Anterior cingulate cortex (tissue), 58 donors: ENCODE measurements around the gene SUSD1.

Experiments
- DNase-seq, 58 donors: peaks; one replicate each; lab custom pipeline; 2025; lab: John Stamatoyannopoulos, UW

The SUSD1 gene

GRCh38 chr9:112044881-112045280, 130.2 kb downstream of the SUSD1 start:
- DNase-seq, result no peak

- DNase-seq, result no peak
Observed at GRCh38 chr9:112044186-112044585, 130.9 kb downstream of the SUSD1 start.

GRCh38 chr9:112043423-112043822, 131.7 kb downstream of the SUSD1 start:
- DNase-seq, result no peak

- DNase-seq, result no peak
Observed at GRCh38 chr9:112042769-112043168, 132.3 kb downstream of the SUSD1 start.

GRCh38 chr9:112042244-112042638, 132.9 kb downstream of the SUSD1 start:
- DNase-seq, result no peak

GRCh38 chr9:112041536-112042243, 133.4 kb downstream of the SUSD1 start:
- no peak for DNase-seq

- DNase-seq, result no peak
Observed at GRCh38 chr9:112041199-112041535, 133.9 kb downstream of the SUSD1 start.

GRCh38 chr9:112038017-112038408, 137.1 kb downstream of the SUSD1 start:
- no peak for DNase-seq

- DNase-seq, result no peak
Observed at GRCh38 chr9:112037281-112038016, 137.6 kb downstream of the SUSD1 start.

- DNase-seq, result no peak
Observed at GRCh38 chr9:112035166-112035826, 139.8 kb downstream of the SUSD1 start.

GRCh38 chr9:112034216-112034611, 140.9 kb downstream of the SUSD1 start:
- no peak for DNase-seq

GRCh38 chr9:112033237-112034215, 141.6 kb downstream of the SUSD1 start:
- no peak for DNase-seq

GRCh38 chr9:112032743-112033142, 142.4 kb downstream of the SUSD1 start:
- DNase-seq, result no peak

GRCh38 chr9:112032009-112032408, 143.1 kb downstream of the SUSD1 start:
- no peak for DNase-seq

GRCh38 chr9:112031400-112031799, 143.7 kb downstream of the SUSD1 start:
- DNase-seq, result no peak

- no peak for DNase-seq
Observed at GRCh38 chr9:112029921-112030444, 145.1 kb downstream of the SUSD1 start.

GRCh38 chr9:112028242-112029221, 146.6 kb downstream of the SUSD1 start:
- DNase-seq, result no peak

GRCh38 chr9:112025850-112026249, 149.2 kb downstream of the SUSD1 start:
- DNase-seq, result no peak

GRCh38 chr9:112021742-112022141, 153.4 kb downstream of the SUSD1 start:
- DNase-seq, result no peak
